GM21528 (cell line): Measurements from ENCODE around the gene OTUB2.

Experiments
- ATAC-seq: cut with Tn5 transposase; IDR thresholded peaks from one replicate; pipeline ENCODE4 v1.9.1; 2021; ENCODE audit warnings: mild to moderate bottlenecking, moderate library complexity; ENCODE audit not compliant: unreplicated experiment, low FRiP score

The OTUB2 gene

DNA sequence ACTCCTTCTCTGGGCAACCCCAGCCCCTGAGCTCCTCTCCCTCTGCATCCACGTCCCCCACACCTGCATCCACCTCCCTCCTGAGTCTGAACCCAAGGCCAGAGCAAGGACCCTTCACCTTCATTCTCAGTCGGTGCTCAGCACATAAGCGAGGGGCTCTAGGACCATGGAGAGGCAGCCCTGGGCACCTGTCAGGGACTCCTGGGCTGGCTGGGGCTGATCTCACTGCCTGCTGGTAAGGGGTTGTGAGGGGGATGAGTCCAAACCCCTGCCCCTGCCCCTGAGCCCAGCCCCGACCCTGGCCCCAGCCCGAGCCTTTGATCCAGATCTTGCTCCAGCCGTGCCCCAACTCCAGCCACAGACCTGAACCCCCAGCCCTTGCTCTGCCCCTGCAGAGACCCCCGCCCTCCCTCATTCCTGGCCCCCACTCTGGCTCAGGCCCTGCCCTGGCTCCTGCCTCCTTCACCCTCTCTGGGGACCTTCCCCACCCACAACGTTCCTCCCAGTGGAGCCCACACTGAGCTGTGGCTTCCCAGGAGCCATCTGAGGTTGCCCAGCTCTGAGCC is 29.9 kb upstream of the OTUB2 start:
- no peak for ATAC-seq

DNA sequence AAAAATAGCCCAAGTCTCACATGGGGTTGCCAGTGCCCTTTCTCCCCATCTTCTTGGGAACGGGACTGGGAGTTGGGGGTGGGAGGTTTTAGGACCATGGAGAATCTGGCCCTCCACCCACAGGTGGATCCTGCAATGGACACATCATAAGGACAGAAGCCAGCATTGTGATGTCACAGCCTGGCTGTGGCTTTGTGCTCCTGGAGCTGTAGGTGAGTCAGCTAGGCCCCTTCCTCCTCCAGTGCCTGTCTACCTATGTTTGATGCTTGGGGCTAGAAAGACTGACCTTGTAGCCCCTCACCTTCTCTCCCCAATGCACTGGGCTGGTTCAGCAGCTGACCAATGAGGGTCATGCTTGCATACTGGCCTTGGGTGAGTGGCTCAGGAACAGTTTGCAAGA is 29.1 kb upstream of the OTUB2 start, which contains the start of gene CCDC197:
TSS of gene CCDC197 (plus strand) at position 220 of the 400 bp plus-strand sequence. CDS start 831 bp downstream, outside the sequence.
- no peak for ATAC-seq

DNA sequence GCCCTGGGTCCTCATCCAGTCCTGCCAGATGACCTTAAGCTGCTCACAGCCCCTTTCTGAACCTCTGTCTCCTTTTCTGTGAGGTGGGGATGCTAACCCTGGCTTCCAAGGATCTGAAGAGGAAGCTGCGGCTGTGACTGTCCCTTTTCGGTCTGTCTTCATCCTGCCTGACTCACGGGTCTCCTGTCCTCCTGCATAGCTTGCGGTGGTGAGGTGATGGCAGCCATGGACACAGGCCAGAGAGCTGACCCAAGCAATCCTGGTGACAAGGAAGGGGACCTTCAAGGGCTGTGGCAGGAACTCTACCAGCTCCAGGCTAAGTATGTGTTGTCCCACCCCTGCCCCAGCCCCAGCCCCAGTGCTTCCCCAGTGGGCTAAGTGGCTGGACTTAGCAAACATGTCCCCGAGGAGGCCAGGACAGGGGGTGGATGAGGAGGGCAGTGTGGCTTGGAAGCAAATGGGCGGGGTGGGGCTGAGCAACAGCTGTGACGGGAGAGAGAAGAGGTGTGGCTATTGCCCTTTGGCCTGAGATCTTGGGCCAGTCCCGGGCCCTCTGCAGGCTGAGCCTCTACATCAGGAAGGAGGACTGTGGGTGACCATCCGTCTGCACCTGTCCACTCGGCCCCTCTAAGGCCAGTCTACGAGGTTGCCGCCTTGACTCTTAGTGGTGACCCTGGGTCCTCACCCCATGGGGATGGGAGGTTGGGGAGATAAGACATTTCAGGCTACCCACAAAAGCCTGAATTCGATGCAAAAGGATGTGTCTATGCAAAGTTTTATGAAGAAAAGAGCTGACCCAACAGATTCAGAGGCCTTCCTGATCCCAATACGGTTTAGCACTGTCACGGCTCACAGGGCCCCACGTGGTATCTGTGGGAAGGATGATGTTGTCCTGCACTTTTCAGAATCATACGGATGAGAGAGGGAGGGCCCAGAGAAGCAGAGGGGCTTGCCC is 27.9 kb upstream of the OTUB2 start:
- ATAC-seq = no peak

DNA sequence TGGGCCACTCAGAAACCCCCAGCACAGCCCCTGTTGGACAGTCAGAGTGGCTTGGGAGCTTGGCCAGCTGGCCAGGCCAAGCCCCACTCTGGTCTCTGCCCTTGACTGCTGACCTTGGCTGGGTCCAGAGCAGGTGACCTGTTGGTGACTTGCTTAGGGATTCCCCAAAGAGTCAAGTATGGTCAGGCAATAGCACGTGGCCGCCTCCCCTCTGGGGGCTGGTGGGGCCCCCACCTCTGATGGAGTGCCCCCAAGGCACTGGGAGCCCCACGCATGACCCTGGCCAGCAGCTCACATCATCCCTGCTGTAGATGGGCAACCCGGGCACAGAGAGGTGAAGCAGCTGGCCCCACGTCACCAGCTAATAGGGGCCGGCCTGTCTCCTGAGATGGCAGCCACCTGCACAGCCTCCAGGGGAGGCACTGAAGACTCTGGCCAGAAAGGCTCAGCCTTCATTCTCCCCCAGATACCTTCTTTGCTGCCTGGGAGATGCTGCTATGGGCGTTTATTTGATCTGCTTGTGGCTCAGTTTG is 27.2 kb upstream of the OTUB2 start:
- ATAC-seq = no peak

DNA sequence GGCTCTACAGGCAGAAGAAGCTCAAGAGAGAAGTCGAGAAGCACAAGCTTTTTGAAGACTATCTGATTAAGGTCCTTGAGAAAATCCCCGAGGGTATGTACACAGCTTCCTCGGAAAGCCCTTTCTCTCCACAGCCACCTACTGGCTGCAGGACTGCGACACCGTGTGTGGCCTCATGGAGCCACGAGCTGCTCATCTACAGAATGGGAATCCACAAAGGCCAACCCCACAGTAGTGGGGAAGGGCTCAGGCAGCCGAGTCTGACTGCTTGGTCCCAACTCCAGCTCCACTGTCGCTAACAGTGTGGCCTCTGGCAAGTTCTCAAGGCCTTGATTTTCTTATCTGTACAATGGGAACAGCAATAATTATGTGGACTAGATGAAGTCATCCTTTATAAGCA is 26.6 kb upstream of the OTUB2 start:
- ATAC-seq = no peak

DNA sequence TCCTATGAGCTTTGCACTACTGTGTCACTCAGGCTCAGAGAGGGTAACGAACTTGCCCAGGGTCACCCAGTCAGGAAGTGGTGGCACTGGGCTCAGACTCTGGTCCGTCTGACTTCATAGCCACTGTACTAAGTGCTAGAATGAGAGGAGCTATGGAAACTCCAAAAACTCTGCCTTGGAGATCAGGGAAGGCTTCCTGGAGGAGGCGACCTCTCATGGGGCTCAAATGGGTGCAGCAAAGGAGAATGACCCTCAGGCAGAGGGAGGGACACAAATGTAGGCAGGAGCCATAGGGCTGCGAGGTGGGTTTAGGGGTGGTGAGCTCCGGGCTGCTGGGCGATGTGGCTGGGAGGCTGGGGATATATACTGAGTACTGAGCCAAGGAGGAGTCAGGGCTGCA is 25.9 kb upstream of the OTUB2 start:
- no peak for ATAC-seq

DNA sequence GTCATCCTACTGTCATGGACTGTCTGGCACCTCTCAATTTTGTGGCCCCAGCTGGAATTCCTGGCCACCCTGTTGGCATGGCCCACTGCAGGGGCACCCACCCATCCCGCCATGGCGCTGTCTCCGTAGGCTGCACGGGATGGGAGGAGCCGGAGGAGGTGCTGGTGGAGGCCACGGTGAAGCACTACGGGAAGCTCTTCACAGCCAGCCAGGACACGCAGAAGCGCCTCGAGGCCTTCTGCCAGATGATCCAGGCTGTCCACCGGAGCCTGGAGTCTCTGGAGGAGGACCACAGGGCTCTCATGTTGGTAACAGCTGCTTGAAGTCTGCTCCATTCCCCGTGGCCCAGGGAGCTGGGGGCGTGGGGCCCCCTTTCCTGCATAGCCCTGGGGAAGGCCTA is 25.1 kb upstream of the OTUB2 start:
- ATAC-seq = no peak

DNA sequence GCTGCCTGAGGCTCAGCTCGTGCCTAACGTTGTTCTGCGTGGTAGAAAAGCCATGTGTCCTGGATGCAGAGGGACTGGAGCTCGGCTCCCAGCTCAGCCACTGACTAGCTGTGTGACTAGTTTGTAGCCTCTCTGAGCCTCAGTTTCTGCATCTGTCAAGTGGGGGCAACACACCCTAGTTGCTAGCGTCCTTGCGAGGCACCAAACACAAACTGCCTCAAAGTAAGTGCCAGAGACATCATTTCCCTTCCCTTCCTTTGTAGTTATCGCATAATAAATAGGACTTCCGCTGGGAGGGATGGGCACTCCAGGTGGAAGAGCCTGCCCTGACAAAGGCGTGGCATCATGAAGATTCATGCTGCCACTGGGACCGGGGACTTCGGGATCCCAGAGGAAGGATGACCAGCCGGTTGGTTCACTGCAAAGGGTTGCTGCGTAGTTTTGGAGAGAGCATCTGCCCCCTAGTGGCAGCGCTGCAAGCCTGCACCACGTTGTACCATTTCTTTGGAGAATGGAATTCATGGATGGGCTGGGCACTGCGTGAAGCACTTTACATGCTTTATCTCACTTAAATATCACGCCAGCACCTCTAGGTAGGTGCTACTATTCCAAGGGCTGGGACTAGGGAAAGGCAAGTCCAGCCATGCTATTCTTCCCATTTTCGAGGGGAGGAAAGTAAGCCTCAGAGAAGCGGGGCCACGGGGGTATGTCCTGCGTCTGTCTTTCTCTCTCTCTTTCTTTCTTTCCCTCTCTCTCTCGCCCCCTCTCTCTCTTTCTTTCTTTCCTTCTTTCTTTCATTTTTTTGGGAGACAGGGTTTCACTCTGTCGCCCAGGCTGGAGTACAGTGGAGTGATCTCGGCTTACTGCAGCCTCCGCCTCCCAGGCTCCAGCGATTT is 24.4 kb upstream of the OTUB2 start:
- no peak for ATAC-seq

DNA sequence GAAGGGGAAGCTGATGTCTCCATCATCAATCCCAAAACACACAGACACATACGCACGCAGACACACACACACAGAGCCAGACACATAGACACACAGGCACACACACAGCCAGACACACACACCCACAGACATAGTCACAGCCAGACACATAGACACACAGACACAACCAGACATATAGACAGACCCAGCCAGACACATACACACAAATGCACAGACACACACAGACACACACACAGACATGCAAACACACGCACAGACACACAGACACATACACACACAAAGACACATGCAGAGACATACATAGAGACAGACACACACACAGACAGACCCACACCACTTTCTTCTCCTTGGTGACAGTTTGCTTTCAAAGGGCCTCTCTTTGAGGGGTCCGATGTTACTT is 22.7 kb upstream of the OTUB2 start:
- ATAC-seq = no peak

DNA sequence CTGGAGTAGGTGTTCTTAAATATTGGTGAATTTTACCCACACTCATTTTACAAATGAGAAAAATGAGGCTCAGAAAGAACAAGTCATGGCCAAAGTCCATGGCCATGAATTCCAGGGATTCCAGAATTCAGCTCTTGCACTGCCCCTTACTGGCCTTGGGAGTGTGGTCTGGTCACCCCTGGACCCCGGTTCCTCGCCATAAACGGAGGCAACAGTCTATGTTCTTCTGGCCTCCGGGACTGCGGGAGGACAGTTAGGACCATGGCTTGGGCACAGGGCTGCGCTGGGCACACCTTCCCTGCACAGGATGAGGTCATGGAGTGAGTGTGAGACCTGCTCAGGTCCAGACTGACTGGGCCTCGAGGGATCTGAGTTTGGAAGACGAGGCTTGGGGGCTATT is 22.1 kb upstream of the OTUB2 start:
- no peak for ATAC-seq

DNA sequence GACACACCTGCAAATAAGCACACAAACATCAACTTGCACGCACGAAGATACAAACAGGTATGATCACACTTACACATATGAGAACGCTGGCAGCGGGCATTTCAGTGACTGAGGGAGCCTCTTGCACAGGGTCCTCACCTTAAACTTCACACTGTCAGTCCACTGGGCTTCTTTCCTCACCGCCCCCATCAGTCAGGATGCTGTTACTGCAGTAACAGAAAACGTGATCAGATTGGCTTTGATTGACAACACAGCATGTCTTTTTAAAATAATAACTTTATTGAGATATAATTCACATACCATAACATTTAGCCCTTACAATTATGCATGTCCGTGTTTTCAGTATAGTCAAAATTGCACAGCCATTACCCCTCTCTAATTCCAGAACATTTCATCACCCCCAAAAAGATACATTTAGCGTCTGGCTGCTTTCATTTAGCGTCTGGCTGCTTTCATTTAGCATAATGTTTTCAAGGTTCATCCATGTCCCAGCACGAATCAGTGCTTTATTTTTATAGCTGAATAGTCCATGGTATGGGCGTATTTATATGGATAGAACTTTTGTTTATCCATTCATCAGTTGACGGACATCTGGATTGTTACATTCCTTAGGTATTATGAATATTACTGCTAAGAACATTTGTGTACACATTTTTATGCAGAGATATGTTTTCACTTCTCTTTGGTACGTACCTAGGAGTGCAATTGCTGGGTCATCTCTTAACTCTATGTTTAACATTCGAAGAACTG is 20.6 kb upstream of the OTUB2 start:
- ATAC-seq = no peak

DNA sequence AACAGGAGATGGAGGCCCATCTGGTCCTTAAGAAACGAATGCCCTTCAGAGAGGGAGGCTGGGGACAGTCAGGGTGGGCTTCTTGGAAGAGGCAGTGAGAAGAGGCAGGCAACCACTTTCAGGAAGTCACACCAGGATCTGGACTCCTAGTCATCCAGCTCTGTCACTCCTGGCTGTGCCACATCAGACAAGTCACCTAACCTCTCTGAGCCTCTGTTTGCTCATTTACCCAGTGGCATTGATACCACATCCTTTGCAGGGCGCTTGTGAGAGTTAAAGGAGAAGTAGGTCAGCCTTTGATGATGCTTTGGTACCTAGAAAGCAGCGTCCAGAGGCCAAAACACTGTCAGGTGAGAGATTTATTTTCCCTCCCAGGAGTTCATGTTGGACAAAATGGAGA is 17.9 kb upstream of the OTUB2 start:
- ATAC-seq = no peak

DNA sequence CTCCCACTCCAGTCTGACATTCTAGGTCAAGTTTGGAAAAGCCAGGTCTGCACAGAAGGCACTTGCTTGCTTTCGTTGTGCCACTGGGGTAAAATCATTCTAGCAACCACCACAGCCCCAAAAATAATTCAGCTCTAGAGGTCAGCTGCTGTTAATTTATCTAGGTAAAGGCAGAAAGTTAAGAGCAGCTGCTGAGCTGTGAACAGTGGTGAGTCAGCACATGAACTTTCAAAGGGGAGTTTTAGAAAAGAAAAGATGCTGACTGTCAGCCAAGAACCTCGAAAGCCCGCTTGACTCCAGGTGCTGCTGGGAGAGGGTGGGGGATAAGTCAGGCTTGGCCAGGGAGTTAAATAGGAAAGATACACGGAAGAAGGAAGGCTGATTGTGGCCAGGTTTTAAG is 16.4 kb upstream of the OTUB2 start:
- no peak for ATAC-seq

DNA sequence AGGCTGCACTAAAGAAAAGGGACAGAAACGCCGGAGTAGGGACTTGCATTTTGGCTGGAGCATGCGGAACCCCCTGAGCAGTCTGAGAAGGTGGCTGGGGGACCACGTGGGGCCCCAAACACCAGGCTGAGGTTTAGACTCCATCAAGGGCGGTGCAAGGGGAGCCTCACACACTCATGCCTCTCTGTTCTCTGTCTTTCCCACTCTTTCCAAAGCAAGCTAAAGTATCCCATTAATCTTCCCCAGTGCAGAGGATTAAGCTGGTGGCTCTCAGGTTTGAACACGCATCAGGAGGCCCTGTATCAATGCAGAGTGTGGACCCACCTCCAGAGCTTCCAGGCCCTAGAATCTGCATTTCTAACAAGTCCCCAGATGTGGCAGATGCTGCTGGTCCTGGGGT is 15.5 kb upstream of the OTUB2 start:
- ATAC-seq = no peak

DNA sequence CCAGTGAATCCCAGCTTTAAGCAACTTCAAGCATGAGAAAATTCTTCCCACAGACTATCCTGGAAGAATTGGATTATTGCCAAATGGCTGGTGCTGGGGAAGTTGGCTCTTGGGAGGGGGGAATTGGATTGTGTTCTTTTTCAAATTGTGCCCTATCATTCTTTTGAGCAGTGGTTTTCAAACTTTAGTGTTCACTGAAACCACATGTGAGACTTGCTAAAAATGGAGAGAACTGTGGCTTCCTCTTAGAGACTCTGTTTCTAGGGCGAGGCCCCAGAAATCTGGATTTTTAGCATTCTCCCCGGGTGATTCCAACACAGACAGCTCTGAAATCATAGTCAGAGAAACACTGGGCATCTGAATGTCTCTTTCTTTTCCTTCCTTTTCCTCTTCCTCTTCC is 14.3 kb upstream of the OTUB2 start:
- ATAC-seq = no peak

DNA sequence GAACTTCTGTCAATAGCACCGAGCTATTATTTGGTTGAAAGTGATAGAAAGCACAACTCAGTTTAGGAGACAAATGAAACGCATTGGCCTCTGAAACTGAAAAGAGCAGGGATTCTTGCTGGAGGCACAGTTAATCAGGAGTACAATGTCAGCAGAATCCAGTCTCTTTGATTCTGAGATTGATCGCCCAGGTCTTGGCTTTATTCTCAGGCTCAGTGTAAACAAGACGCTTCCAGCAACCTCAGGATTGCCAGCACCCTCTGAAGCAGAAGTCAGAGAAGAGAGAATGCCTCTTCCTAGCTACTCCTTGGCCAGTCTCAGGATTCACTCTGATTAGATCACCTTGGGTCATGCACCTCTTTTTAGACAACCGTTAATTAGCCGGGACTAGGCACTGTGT is 11.8 kb upstream of the OTUB2 start:
- ATAC-seq = no peak

DNA sequence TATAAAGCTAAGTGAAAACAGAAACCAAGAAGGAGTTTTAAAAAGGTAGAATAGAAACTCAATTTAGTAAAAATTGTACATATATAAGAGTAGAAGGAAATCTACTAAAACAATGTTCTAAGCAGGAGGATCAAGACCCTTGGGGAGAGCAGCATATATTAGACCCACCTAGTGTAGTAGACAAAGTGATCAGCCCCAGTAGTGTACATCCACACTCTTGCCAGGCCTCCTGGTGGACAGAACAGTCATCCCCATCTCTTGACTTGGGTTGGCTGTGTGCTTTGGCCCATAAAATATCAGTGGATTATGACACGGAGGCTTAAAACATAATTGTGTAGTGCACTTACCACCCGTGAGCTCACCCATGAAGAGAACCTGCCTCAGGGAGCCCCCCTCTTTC is 10.9 kb upstream of the OTUB2 start:
- ATAC-seq = no peak

DNA sequence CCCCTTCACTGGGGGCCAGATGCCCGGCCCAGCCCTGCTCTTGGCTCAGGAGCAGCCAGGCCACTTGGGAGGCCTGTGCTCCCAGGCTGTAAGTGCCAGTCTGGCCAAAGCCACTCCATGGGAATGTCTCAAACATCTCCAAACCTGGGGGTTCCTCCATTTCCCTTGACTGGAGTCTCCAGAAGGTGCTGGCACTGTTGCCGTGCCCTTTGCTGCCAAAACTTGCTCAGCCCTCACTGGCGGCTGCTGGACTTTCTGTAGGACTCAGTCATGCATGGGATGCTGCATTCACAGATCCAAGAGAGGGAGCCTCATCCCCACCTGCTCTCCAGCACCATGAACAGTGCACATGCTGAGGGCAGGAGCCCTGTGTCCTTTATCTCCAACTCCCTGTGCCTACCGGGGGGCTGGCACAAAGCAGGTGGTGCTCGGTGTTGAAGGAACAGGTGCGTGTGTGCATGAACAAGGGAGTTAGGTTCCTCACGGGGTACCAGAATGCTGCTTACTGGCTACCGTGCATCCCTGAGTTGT is 9.6 kb upstream of the OTUB2 start:
- no peak for ATAC-seq

DNA sequence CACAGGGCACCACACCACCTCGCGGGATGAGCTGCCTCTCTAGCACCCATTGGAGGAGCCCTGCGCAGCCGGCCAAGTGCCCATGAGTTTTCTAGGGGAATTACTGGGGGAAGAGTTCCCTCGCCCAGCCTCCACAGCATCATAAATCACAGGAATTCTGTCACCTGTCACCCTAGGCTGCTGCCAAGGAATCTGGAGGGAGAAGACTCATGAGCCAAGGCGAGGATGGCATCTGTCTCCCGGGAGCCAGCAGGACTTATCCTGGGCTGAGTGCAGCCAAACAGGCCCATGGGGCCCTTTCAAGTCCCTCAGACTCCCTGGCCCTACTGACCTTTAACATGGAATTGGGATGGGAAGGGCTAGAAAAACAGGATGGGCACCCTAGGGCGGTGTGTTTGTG is 7.8 kb upstream of the OTUB2 start:
- ATAC-seq = no peak

DNA sequence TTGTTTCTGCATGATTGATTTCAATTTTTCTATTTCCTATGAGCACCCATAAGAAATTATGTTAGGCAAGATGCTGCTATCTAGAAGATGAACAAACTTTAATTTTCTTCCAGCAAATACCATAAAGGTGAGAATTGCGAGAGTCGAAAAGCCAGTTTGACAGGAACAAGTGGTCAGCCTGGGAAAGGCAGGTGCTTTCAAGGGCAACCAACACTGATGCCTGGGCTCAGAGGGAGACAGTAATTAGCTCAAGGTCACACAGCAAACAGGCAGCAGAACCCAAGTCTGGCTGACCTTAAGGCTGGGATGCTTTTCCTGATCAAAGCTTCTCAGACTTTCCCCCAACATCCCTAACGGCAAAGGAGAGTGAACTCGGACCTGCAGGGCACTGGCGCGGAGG is 6.8 kb upstream of the OTUB2 start:
- no peak for ATAC-seq
